ENCODE measurements around the gene SPTBN1.

Gene SPTBN1

DNA sequence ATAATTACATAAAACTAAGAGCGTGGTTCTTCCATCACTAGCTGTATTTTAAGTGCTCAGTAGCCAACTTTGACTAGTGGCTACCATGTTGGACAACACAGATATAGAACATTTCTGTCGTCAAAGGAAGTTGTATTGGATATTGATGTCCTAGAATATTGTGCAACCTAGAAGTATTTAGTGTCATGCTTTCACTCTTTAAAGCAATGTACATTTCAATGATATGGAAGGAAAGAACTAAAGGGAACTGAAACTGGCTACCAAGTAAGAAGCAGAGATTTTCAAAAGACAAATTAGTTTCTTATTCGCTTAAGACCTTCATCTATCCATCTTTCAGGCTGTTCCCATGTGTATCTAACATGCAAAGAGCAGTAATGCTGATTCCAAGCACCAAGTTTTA is 182.0 kb downstream of the SPTBN1 start:
- DNase-seq: no peak

DNA sequence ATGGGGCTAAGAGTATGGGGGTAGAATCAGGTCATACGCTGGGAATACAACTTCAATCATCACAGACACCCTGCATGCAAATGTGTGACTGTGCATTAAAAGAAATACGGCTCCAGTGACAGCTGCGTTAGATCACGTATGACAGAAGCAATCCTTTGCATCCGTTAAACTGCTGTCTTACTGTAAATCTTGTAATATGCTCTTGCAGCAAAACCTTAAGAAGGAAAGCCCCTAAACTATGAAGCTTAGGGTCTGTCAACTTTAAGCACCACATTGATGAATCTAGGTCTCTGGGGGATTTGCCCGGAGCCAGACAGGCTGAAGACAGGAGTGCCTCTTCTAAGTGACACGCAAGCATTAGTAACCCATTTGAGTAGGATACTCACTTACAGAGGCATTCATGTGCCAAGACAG is 182.7 kb downstream of the SPTBN1 start:
- no peak for DNase-seq

DNA sequence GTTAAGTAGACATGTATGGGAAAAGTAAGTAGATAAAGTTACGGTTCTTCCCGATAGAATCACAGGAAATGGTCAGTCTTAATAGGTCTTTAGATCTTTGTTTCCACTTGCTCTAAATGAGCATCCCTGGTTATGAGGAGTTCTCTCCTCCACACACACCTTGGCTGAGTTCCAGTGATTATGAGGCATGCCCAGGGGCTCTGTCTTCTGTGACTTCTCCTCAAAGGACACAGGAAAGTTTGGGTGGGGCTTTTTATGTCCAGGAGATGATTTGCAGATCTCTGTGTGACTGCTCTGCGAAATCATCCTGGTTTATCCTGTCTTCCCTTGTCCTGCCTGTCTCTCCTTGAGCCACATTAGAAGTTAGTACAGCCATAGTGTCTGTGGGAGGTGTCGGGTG is 183.5 kb downstream of the SPTBN1 start:
- no peak for DNase-seq

DNA sequence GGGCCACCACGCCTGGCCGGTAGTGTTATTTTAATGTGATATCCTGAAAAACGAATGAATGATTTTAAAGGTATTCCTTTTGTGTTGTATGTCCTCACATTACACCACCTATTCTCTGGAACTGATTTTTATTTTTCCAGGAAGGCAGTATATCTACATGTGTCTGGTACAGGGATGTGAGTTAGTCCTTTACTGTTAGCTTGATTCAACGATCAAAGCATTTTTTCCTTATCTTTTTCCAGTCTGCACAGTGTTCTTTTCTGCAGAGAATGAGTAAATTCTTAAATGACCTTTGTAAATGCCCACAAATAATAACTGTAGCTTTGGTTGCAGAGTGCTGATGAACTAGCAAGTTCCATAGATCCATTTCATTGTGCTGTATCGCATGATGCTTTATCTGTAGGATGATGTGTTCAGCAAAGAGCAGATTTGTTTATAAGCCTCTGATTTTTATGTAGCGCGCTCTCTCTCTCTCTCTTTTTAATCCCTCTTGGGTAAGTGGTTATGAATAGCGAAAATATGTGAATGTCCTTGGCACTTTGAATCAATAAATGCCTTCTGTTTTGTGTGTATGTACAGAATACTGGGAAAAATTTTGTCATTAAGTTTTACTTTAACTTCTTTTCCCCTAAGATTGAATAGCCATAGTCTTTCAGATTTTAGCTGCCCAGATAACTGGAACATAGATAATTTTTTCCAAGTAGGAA is 184.9 kb downstream of the SPTBN1 start:
- no peak for DNase-seq

DNA sequence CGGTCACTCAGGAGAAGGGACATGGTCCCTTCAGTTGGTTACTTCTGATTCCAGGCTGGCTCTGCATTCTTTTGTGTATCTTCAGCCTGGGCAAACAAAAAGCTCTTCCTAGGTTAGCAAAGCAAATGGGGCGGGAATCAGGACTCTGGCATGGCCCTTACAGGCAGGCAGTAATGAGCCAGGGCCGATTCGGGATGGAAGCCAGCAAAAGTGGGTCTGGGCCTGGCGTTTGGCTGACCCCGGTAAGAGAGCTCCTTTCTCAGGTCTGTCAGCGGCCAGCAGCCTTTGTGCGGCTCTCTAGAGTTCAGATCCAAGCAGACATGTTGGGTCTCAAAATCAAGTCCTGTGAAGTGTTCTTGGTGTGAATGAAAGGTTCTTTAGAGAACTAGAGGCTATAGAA is 185.9 kb downstream of the SPTBN1 start:
- no peak for DNase-seq

DNA sequence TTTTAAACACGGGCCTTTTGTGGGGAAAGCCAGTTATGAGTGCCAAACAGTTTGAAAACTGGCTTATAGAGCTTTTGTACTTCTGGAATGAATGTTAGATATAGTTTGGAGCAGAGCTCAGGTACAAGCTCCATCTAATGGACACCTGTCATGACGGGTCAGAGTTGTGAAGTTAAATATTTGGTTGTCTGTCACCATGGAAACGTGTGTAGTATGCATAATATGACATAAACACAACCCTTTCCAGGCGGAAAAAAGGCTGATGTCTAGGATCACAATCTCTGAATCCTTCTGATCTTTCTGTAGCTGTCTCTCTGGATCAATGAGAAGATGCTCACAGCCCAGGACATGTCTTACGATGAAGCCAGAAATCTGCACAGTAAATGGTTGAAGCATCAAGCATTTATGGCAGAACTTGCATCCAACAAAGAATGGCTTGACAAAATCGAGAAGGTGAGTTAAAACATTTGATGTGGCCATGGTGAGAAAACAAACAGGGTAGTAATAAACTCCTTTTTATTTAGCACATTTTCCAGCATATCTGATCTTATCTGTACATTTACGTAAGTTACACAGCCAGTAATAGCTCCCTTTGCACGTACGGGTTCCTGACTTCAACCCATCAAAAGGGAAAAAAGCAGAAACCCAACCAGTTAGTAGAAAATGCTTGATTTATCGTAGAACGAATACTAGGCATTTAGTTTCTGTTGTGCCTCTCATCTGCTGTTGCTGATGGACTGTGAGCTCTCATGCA is 186.7 kb downstream of the SPTBN1 start:
- no peak for DNase-seq

DNA sequence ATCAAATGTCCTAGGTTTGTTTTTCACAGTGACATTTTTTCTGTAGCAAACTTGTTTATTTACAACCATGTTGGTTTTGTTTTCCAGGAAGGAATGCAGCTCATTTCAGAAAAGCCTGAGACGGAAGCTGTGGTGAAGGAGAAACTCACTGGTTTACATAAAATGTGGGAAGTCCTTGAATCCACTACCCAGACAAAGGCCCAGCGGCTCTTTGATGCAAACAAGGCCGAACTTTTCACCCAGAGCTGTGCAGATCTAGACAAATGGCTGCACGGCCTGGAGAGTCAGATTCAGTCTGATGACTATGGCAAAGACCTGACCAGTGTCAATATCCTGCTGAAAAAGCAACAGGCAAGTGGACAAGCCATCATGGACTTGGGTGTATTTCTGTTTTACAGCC is 188.1 kb downstream of the SPTBN1 start:
- DNase-seq: no peak

DNA sequence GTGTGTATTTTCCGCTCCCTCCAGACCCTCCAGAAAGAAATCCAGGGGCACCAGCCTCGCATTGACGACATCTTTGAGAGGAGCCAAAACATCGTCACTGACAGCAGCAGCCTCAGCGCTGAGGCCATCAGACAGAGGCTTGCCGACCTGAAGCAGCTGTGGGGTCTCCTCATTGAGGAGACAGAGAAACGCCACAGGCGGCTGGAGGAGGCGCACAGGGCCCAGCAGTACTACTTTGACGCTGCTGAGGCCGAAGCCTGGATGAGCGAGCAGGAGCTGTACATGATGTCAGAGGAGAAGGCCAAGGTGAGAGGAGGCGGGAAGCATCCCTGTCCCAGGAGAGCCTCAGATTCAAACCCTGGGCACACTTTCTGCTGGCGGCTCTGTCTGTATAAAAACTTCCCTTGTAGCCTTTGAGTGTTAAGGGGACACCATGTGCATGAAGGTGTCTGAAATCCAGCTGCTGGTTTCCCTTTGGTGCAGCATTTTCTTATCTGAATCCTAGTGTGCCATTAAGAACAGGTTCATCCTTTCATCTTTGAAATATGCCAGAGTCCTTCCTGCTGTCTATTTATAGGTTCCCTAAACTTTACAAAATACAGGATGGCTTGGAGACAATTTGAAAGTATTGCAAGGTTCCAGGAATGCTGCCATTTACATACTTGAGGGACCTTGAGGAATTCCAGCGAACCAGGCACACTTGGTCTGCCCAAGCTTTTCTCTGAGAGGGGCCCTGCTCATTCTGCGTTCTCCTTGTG is 190.2 kb downstream of the SPTBN1 start:
- DNase-seq: no peak

DNA sequence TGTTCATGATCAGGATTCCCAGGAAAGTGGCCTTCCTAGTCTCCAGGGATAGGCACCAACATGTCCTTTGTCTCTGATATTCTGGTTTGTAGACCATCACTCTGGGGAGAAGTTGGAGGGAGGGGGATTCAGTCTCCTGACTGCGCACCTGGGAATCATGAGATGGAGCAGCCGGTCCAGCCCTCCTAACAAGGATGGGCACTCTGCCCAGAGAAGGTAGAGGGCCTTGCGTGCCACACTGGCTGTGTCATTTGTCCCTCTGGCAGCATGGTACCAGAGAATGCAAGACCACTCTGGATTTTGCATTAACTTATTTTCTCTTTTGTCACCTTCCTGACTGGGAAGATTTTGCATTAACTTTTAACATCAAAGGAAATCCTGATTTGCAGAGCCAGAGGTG is 192.1 kb downstream of the SPTBN1 start:
- DNase-seq: no peak

DNA sequence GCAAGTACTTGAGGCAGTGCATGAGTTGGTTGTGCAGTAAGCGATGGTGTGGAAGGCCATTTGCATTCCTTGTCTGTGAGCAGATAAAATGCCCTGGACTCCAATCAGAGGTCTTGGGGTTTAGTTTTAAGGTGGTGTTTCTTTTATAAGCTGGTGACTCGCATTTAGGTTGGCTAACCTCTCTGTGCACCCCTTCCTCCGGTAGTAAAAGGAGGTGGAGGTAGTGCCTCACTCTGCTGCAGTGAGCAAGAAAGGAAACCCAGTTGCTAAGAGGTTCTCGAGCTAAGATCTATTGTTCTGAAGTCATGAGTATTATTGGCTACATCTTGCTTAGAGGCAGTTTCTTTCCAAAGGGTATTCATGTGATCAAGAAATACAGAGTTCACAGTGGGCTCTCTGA is 193.1 kb downstream of the SPTBN1 start:
- DNase-seq: no peak

DNA sequence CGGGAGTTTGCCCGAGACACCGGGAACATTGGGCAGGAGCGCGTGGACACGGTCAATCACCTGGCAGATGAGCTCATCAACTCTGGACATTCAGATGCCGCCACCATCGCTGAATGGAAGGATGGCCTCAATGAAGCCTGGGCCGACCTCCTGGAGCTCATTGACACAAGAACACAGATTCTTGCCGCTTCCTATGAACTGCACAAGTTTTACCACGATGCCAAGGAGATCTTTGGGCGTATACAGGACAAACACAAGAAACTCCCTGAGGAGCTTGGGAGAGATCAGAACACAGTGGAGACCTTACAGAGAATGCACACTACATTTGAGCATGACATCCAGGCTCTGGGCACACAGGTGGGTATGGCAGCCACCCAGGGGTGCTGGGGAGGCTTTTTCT is 193.5 kb downstream of the SPTBN1 start:
- DNase-seq: no peak

DNA sequence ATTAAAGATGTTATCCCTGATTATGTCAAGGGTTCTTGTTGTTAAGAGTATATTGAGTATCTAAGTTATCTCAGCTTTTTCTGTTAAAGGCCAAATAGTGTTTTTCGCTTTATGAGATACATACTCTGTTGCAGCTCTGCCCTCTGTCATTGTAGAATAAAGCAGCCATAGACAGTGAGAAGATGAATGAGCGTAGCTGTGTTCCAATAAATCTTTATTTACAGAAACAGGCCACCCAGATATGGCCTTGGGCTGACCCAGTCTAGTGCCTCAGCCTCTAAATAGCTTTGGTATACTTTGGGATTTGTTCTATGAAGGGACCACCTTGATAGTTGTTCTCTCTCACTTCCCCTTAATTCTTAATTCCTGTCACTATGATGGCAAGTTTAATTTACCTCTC is 194.5 kb downstream of the SPTBN1 start:
- no peak for DNase-seq

DNA sequence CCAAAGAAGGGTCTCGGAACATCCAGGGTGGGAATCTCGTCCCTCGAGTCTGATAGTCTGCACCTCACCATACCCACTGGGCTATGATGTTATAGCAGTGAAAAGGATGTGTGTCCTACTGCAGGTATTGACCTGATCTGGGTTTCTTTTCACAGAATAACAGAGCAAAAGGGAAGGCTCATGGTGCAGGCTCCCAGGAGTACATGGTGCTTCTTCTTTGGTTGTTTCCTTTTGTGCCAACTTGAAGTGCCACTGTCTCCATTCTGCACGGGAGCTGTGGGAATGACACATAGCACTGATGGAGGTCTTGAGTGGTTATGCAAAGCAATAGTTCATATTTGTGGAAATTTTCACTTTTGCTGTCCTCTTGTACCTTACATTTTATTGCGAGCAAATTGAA is 195.2 kb downstream of the SPTBN1 start:
- no peak for DNase-seq

DNA sequence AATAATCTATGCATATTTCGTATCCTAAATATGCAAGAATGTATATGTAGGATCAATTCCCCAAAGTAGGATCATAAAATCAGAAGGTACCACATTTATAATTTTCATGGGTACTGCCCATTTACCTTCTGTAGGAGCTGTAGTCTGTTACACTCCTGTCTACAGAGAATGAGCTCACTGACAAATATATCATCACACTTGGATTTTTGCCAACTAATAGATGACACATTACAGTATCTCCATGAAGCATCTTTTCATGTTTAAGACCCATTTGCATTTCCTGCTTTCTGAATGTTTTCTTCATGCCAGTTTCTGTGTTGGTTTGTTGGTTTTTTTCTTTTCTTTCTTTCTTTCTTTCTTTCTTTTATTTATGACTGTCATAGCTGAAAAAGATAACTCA is 196.4 kb downstream of the SPTBN1 start:
- no peak for DNase-seq

DNA sequence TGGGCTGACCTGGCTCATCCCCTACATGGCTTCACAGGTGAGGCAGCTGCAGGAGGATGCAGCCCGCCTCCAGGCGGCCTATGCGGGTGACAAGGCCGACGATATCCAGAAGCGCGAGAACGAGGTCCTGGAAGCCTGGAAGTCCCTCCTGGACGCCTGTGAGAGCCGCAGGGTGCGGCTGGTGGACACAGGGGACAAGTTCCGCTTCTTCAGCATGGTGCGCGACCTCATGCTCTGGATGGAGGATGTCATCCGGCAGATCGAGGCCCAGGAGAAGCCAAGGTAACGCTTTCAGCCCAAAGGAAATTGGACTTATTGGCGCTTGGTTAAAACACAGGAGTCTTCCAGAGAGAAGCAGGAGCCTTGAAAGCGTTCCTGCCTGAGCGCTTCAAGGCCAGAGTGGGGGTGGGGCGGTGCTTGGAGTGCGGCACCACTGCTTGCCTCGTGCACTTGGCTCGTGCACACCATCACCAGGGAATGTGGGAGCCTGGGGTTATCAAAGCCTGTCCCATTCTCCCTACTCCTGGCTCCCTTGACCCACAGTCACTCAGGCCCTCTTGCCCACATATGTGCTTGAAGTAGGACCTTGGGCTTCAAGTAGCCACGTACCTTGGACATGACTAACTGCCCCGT is 197.6 kb downstream of the SPTBN1 start:
- DNase-seq: no peak

DNA sequence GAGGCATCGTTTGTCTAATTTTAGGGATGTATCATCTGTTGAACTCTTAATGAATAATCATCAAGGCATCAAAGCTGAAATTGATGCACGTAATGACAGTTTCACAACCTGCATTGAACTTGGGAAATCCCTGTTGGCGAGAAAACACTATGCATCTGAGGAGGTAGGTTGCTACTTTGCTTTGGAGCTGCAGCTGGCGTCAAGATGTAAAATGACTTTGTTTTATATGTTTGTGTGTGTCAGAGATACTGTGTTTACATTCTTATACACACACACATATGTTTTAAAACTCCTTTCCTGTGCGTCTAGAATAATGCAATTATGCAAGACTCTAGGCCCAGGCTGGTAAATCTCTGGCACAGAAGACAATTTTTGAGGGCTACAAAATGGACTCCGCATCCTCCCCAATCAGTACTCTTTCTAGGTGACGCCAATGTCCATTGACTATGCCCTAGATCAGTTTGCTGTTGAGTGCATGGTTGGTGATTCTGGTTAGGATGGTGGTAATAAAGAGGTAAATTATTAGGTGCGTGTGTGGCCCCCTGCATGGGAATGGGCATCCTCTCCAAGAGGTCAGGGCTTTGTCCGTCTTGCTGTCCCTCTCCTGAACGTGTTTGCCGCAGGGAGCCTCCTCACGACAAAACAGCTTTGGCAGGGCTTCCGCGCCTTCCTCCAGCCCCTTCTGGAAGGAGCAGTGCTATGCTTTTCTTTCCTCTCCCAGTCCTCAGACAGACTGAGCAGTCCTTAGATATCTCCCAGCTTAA is 199.1 kb downstream of the SPTBN1 start:
- no peak for DNase-seq

DNA sequence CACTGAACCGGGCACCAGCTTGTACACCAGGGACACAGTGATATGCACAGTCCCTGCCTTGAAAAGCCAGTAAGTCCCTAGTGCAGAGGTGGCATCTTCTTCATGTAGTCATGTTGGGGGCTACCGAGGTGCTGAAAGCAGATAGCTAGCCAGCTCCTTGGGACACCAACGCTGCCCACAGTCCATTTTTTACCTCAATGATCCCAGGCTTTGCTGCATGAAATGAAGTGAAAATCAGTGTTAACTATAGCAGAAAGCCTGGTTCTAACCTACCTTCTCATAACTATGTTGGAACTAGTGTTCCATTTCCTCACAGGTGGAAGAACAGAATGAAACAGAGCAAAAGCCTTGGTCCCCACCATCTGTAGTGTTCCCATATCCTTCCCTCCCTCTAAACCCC is 200.7 kb downstream of the SPTBN1 start:
- DNase-seq: no peak

DNA sequence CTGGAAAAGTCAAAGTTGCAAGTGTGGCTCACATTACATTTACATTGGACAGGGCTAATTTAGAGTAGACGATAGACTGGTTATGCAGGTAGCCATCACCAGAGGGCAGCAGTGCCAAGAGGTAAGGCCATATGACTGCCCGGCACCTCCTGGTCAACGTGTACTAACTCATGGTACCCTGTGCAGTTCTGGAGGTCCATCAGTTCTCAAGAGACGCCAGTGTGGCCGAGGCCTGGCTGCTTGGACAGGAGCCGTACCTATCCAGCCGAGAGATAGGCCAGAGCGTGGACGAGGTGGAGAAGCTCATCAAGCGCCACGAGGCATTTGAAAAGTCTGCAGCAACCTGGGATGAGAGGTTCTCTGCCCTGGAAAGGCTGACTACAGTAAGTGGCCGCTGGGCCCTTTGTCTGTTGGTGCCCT is 201.5 kb downstream of the SPTBN1 start:
- DNase-seq: no peak

DNA sequence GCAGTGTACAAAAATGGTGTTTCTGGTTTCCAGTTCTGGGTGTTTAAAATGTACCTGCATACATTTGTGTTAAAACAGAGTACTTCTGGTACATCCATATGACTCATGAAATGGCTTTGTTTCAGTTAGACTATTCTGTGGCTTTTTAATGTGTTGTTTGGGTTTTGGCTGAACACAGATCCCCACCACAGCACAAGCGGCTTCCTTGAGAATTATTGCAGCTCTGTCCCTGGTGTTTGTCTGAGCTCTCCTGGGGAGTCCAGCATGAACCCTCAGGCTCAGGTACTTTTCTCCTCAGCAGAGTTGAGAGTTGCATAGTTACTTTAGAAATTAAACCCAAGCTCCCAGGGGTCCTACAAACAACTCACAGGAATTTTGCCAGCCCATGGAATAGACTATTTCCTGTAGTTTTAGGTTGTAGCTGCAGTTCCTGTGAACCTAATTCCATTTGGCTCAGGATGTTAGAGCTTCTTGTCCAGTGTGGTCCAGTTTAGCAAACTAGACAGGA is 202.5 kb downstream of the SPTBN1 start:
- DNase-seq: no peak

DNA sequence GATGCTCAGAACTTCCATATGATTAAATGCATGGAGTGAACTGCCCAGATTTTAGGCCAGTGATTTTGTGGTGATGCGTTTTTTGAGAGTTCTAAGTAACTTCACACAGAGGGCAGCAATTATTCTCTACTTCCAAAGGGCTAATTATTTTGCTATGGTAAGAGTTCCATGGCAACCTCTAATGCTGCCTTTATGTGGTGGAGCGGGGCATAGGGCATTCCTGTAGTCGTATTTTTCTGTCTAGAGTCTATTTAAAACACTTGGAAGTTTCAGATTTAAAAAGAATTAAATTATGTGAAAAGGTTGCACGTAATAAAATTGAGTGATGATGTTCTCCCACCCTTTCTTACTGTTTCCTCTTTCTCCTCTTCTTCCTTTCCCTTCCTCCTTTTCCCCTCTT is 203.4 kb downstream of the SPTBN1 start:
- DNase-seq: no peak

DNA sequence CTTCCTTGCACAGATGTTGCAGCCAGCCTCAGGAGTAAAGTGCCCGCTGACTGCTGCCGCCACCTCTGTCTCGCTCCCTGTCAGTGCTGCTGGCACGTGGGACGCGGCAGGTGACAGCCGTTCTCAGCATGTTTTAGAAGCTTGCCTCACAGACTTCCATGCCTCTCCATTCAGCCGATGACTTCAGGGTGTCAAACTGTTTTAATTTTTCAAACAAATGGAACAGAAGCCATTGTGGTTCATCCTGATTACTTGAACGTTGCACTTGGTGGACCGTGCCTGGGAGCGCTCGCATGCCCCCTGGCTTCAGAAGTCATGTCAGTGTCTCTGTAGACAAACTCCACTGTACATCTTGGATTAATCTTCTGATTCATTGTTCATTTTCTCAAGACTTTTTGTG is 204.6 kb downstream of the SPTBN1 start:
- DNase-seq: no peak

DNA sequence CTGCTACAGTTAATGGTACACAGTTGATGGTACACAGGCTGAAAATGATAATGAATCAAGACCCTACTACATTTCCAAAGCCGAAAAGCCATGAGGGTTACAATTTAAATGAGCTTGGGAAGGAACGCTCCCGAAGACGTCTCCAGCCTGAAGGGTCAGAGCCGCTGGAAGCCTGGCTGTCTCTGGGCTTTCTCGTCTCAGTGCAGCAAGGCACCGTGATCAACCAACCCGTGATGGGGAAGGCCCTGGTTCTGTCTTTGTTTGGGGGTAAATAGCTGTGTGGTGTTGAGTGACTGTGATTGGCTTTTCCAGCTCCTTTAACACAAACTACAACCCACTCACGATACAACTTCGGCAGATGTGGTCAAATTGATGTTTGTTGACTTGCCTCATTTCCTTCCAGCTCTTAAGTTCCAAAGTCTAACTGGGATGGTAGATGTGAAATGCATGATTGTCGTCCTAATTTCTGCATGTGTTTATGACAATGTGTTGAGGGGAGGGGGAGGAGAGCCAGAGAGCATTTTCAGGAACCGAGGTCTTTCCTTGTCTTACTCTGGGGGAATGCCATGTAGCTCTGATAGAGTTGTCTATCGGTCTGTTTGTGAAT is 207.4 kb downstream of the SPTBN1 start:
- no peak for DNase-seq

All from activated CD8-positive, alpha-beta memory T cell treated with anti-CD3 and anti-CD28 coated beads, Interleukin-2, amount 50 U/mL, for 48 hours (primary cell).